CD4-positive, alpha-beta T cell treated with Interleukin-17A for 1 hour (primary cell): ENCODE measurements around the gene HNRNPA2B1.
"Not testable (repeated sequence)": the region's sequence is repeated elsewhere in the genome, so short reads cannot be mapped to it uniquely, and the experiment has no call there.

ENCODE experiments used
- DNase-seq: peaks from one replicate; pipeline ENCODE4 v3.0.0-alpha.2; 2020

Gene HNRNPA2B1

GRCh38 chr7:26160896-26161295 is 39.6 kb downstream of the HNRNPA2B1 start:
- DNase-seq: no peak

DNA sequence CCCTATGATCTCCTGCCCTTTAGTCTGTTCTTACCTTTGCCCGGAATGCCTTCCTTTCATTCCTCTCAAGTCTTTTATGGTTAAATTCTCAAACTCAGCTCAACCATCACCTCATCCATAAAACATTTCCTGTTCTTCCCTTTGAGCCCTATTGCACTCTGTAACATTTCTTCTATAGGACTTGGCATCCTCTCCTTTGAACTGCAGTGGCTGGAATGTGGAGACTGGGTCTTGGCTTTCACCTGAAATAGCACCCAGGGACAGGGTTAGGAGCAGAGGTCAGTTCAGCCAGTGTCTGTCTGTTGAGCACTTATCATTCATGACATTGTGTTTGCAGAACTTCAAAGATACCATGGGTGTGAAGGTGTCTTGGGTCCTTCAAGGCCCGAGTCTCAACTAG is 41.3 kb downstream of the HNRNPA2B1 start:
- no peak for DNase-seq

GRCh38 chr7:26157520-26158105 is 42.9 kb downstream of the HNRNPA2B1 start:
- DNase-seq: no peak

DNA sequence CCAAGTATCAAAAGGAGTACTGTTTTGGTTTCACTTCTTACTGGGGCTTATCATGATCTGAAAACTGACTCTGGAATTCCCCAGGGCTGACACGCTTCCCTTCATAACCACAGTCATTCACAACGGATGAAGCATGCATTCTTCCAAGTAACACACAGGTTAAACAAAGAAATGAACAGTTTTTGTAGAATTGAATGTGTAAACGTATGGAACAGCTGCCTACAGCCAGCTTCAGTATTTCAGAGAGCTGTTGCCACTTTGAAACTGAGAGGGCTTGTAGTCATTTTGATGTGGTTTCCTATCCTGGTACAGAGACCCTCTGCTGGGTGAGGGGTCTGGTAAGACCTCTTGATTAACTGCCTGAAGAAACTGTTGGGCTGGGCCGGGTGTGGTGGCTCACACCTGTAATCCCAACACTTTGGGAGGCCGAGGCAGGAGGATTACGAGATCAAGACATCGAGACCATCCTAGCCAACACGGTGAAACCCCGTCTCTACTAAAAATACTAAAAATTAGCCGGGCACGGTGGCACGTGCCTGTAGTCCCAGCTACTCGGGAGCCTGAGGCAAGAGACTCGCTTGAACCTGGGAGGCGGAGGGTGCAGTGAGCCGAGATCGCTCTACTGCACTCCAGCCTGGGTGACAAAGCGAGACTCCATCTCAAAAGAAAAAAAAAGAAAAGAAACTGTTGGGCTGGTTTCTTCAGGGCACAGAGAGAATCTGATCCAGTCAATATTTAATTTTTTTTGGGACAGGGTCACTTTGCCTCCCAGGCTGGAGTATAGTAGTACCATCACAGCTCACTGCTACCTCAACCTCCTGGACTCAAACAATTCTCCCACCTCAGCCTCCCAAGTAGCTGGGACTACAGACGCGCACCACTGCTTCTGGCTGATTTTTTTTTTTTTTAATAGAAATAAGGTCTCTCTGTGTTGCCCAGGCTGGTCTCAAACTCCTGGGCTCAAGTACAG is 43.8 kb downstream of the HNRNPA2B1 start:
- peak; percentile 88 for DNase-seq

DNA sequence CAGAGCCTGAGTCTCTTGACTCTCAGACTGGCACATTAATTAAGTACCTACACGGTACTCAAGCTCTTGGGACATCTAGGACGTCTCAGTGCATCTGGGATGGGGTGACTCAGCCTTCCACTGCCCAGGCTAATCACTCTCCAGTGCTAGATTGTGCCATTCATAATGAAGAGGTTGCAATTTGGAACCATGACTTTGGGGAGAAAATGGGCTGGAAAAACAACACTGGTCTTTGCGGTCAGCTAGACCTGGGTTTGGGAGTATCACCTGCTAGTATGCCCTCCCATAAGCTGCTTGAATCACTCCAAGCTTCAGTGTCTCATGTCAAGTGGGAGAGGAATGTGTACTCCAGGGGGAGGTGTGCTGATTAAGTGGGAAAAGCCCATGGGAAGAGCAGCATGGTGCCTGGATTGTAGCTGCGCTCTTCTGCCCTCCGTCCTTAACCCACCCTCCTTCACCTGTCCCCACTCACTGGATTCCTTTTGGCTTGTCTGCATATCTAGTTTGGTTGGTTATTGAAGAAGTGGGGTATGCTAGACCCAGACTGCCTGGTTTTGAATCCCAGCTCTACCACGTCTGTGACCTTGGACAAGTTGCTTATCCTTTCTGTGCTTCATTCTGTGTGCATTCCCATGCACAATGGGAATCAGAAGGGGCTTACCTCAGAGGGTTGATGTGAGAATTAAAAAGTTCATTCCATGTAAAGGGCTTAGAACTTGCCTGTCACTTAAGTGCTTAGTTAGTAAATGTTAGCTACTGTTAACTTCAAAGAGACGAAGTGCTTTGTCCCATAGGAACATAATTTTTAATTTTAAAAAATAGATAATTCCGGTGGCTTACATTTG is 44.8 kb downstream of the HNRNPA2B1 start:
- no peak for DNase-seq

GRCh38 chr7:26153823-26154783 is 46.4 kb downstream of the HNRNPA2B1 start:
- peak; percentile 52 for DNase-seq

DNA sequence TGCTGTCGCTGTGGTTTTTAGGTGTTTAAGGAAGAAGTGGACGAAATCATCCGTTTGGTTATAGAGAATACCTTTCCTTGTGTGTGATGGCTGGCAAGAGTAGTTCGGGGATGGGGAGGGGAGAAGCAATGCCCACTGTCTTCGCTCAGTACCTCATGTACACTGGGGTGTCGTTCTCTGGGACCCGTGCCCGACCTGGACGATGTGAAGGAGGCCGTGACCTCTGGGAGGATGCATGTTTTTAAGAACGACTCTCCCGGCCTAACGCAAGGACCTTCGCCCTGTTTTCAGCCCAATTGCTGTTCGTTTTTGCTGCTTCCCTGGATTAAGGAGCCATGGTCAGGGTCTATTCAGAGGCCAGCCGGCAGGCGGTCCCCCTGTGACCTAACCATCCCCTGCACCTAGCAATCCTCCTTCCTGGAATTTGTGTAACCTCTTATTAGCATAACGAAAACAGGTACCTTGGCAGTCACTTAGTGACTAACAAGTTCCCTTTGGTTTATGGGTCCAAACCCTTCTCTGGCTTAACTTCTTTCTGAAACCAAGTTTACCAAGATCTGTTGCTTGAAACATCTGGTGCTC is 47.2 kb downstream of the HNRNPA2B1 start:
- no peak for DNase-seq

- DNase-seq: not testable (repeated sequence)
Measured at GRCh38 chr7:26152782-26153240, 47.7 kb downstream of the HNRNPA2B1 start.

DNA sequence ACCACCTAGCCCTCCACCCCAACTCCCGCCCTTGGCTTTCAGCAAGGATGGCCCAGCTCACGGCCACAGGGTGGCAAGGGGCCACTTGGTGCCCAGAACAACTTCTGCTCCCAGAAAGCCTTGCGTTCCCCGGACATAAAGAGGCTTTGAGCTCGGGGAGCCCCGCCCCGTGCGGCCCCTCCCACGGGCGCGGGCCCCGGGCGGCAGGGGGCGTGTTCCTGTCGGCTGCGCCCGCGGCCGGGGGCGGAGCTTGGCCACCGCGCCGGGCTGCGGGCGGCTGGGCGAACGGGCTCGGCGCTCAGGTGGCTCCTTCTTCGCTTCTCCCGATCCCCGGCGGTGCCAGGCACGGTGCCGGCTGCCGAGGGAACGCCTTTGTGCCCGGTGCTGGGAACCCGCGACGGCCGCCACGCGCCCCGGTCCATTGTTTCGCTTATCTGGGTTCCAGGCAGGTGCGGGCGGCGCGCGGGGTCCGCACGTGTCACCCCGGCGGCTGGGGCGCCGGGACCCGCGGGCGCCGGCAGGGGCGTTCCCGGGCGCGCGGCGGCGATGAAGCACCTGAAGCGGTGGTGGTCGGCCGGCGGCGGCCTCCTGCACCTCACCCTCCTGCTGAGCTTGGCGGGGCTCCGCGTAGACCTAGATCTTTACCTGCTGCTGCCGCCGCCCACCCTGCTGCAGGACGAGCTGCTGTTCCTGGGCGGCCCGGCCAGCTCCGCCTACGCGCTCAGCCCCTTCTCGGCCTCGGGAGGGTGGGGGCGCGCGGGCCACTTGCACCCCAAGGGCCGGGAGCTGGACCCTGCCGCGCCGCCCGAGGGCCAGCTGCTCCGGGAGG is 48.4 kb downstream of the HNRNPA2B1 start, which contains the start of gene NFE2L3:
Gene NFE2L3 (plus strand): TSS at position 246 of the 829 bp plus-strand sequence. CDS start 301 bp downstream, at position 547.
- peak; percentile 88 for DNase-seq

DNA sequence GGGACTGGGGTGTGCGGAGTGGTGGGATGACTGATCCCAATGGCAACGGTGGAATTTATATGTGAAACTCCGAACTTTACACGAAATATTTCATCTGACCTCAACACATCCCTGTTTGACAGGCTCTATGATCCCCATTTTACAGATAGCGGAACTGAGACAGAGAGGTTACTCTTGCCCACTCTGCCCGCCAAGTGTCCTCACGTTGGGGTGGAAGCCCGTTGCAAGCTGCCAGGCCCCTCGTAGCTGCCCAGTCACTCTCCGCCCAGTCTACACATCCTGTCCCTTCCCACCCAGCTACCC is 48.9 kb downstream of the HNRNPA2B1 start:
- no peak for DNase-seq

DNA sequence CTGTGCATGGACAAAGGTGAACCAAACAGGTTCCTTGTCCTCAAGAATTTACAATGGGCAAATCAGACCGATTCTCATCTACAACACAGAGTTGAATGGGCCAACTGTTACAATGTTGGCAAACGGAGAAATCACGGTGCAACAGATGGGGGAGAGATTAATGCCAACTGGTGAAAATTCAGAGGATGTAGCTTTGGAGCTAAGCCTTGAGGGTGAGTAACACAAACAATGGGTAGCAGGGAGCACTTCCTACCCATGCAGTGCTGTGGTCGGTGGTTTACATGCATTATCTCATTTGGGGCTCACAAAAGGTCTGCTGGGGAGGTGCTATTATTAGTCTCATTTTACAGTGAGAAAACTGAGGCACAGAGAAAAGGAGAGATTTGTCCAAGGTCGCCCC is 49.5 kb downstream of the HNRNPA2B1 start:
- no peak for DNase-seq

GRCh38 chr7:26149391-26149977 is 51.1 kb downstream of the HNRNPA2B1 start:
- DNase-seq: no peak

GRCh38 chr7:26148307-26148700 is 52.2 kb downstream of the HNRNPA2B1 start:
- not testable (repeated sequence) for DNase-seq

DNA sequence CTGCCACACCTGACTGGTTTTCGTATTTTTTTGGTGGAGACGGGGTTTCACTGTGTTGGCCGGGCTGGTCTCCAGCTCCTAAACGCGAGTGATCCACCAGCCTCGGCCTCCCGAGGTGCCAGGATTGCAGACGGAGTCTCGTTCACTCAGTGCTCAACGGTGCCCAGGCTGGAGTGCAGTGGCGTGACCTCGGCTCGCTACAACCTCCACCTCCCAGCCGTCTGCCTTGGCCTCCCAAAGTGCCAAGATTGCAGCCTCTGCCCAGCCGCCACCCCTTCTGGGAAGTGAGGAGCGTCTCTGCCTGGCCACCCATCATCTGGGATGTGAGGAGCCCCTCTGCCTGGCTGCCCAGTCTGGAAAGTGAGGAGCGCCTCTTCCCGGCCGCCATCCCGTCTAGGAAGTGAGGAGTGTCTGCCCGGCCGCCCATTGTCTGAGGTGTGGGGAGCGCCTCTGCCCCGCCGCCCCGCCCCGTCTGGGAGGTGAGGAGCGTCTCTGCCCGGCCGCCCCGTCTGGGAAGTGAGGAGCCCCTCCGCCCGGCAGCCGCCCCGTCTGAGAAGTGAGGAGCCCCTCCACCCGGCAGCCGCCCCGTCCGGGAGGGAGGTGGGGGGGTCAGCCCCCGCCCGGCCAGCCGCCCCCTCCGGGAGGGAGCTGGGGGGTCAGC is 52.8 kb downstream of the HNRNPA2B1 start:
- DNase-seq: not testable (repeated sequence)

DNA sequence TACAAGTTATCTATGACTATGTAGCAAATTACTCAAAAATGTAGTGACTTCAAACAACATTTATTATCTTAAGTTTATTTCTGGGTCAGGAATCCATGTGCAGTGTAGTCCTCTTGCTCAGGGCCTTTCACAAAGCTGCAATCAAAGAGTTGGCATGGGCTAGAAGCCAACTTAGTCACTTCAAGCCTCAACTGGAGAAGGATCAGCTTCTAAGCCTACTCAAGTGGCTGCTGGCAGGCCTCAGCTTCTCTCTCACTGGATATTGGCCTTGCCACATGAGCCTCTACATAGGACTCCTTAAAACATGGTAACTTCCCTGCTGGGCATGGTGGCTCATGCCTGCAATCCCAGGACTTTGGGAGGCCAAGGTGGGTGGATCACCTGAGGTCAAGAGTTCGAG is 53.5 kb downstream of the HNRNPA2B1 start:
- DNase-seq: no peak

DNA sequence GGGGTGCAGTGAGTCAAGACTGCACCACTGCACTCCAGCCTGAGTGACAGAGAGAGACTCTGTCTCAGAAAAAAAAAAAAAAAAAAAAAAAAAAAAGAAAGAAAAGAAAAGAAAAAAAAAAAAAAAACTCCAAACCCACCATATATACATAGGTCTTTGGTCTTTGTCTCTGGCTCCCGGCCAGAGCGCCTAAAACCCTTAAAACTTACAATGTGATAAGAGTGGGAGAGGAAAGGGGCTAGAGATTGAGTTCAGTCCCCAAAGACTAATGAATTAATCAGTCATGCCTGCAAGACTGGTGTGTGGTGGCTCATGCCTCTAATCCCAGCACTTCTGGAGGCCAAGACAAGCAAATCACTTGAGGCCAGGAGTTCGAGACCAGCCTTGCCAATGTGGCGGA is 55.3 kb downstream of the HNRNPA2B1 start:
- no peak for DNase-seq

DNA sequence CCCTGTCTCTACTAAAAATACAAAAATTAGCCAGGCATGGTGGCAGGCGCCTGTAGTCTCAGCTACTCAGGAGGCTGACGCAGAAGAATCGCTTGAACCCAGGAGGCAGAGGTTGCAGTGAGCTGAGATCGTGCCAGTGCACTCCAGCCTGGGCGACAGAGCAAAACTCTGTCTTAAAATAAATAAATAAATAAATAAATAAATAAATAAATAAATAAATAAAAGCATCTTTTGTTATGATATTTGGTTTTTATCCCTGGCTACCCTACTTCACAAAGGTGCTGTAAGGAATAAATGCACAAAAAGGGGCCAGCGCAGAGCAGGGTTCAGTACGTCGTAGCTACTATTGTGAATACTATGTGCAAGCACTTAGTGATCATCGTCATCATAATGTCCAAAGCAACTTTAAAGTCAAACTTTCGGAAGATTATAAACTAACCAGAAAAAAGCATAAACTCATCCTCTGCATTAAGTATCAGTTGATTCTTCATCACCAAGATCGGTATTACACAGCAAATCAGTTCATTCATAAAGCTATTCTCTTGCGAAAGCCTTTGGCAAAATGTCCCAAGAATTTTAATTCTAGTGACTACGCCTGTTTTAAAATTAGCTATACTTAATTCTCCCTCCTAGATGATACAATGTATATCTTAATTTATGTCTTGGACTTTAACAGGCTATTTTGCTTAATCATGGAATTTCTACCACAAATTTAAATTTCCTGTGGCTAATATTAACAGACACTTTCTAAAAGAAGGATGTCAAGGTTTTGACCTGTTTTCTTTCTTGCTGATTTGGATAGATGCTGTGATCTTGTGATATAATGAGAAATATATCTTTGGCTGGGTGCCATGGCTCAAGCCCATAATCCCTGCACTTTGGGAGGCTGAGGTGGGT is 56.1 kb downstream of the HNRNPA2B1 start:
- no peak for DNase-seq

GRCh38 chr7:26143298-26144048 is 57.1 kb downstream of the HNRNPA2B1 start:
- no peak for DNase-seq
